Medulla oblongata (tissue), 1 donor: ENCODE results near the gene SHQ1.

Experiments used
- DNase-seq: peaks from one replicate; pipeline ENCODE4 v3.0.0-alpha.2; 2015; ENCODE audit errors: extremely low spot score

SHQ1 gene

GRCh38 chr3:72847751-72848702 lies at the start of gene SHQ1:
SHQ1 (minus strand) TSS chr3:72848445; CDS start chr3:72848340, 105 bp downstream.
- DNase-seq: peak; percentile 98

GRCh38 chr3:72897758-72898007 lies 49.4 kb upstream of the SHQ1 start:
- DNase-seq: no peak

GRCh38 chr3:72896996-72897757 lies 48.9 kb upstream of the SHQ1 start:
- DNase-seq: no peak

GRCh38 chr3:72894976-72895552 lies 46.8 kb upstream of the SHQ1 start:
- DNase-seq: no peak

- DNase-seq: peak; percentile 18
These were observed 44.6 kb upstream of the SHQ1 start for GRCh38 chr3:72892870-72893269.

GRCh38 chr3:72892081-72892775 lies 44.0 kb upstream of the SHQ1 start:
- DNase-seq: peak; percentile 95

GRCh38 chr3:72891053-72891855 lies 43.0 kb upstream of the SHQ1 start:
- DNase-seq: peak; percentile 42

GRCh38 chr3:72890166-72890925 lies 42.1 kb upstream of the SHQ1 start:
- DNase-seq: peak; percentile 22

GRCh38 chr3:72889310-72890165 lies 41.3 kb upstream of the SHQ1 start:
- DNase-seq: peak; percentile 54

GRCh38 chr3:72888546-72889309 lies 40.5 kb upstream of the SHQ1 start:
- peak; percentile 56 for DNase-seq

GRCh38 chr3:72887705-72888545 lies 39.7 kb upstream of the SHQ1 start, which contains the start of gene GXYLT2:
GXYLT2 (plus strand) TSS chr3:72888046; CDS start chr3:72888234, 188 bp downstream.
- peak; percentile 74 for DNase-seq

GRCh38 chr3:72887343-72887704 lies 39.1 kb upstream of the SHQ1 start:
- no peak for DNase-seq

GRCh38 chr3:72872183-72872582 lies 23.9 kb upstream of the SHQ1 start:
- no peak for DNase-seq

GRCh38 chr3:72862314-72863090 lies 14.3 kb upstream of the SHQ1 start:
- no peak for DNase-seq

- DNase-seq: no peak
These were observed 12.6 kb upstream of the SHQ1 start for GRCh38 chr3:72860846-72861245.

GRCh38 chr3:72860053-72860452 lies 11.8 kb upstream of the SHQ1 start:
- no peak for DNase-seq

- no peak for DNase-seq
These were observed 6.8 kb upstream of the SHQ1 start for GRCh38 chr3:72855001-72855400.
